H1 (cell line): ENCODE measurements around the gene CD34. TPM values are rescaled to one million over a fixed set of nuclear protein-coding genes. Genes with fewer than 3 reads are reported as not detected.

Experiments used
- BACH1 ChIP-seq: IDR thresholded peaks from 2 replicates; pipeline ENCODE4 v1.6.1; 2012; ENCODE audit warnings: low read length, improper control_type of control experiment
- FOSL1 ChIP-seq: IDR thresholded peaks from 2 replicates; pipeline ENCODE4 v1.6.1; 2011; ENCODE audit warnings: mild to moderate bottlenecking, low read depth, low read length, moderate library complexity; ENCODE audit not compliant: insufficient read depth
- RBBP5 ChIP-seq: IDR thresholded peaks from 2 replicates; pipeline ENCODE4 v1.7.1; 2012; ENCODE audit warnings: low read depth, mild to moderate bottlenecking, inconsistent platforms, low read length, moderate library complexity, borderline replicate concordance
- SP4 ChIP-seq: IDR thresholded peaks from 2 replicates; pipeline ENCODE4 v1.6.1; 2012; ENCODE audit warnings: low read length, inconsistent platforms
- TAF1 ChIP-seq: IDR thresholded peaks from 2 replicates; pipeline ENCODE4 v1.6.1; 2011; ENCODE audit warnings: mild to moderate bottlenecking, low read depth, low read length
- polyA plus RNA-seq, 7 experiments: library from polyadenylated mRNA; depleted of rRNA in 3 of 7; stranded (reverse) in 5 of 7; unstranded in 2 of 7; fragments of >200 nt in 5 of 7; fragments of 200-250 nt in 2 of 7; gene quantifications; 1 replicate in 5 of 7; 2 replicates in 1 of 7; 4 replicates in 1 of 7; pipeline versions ENCODE4 v1.2.1 to v1.2.3, GENCODE V29; 2011 to 2013; ENCODE audit warnings: missing spikeins in 2 of 7, mixed read lengths in 2 of 7
- total RNA-seq: library from RNA; stranded (reverse); fragmentation: NEBNext Ultra II Directional; extraction: Animal tissue kit (Norgen Biotek cat#: 25700); gene quantifications from 2 replicates; pipeline ENCODE4 v1.2.1, GENCODE V29; 2021
- TF ChIP-seq, protein P1 (sequence below): fragments of 300-600 bp; sonication (generic); IDR thresholded peaks from 2 replicates; pipeline ENCODE4 v1.7.1; 2012; ENCODE audit warnings: low read length, moderate library complexity, mild to moderate bottlenecking, inconsistent platforms; ENCODE audit not compliant: insufficient replicate concordance
- TF ChIP-seq, protein P2 (sequence below), 3 experiments: IDR thresholded peaks; 1 replicate in 2 of 3; 2 replicates in 1 of 3; pipeline versions ENCODE4 v1.5.1 to v1.6.1; 2011; ENCODE audit warnings: low read length in 3 of 3, mild to moderate bottlenecking in 3 of 3, inconsistent platforms in 2 of 3, low read depth in 1 of 3, moderate library complexity in 1 of 3; ENCODE audit not compliant: insufficient read depth in 1 of 3; ENCODE audit errors: control extremely low read depth in 1 of 3

Gene CD34
- total and polyA plus RNA-seq, 2 of the 8 experiments (the other 6 are each of a cell fraction or from before 2014, with no cell fraction given) = 0.39 to 0.54 TPM

DNA sequence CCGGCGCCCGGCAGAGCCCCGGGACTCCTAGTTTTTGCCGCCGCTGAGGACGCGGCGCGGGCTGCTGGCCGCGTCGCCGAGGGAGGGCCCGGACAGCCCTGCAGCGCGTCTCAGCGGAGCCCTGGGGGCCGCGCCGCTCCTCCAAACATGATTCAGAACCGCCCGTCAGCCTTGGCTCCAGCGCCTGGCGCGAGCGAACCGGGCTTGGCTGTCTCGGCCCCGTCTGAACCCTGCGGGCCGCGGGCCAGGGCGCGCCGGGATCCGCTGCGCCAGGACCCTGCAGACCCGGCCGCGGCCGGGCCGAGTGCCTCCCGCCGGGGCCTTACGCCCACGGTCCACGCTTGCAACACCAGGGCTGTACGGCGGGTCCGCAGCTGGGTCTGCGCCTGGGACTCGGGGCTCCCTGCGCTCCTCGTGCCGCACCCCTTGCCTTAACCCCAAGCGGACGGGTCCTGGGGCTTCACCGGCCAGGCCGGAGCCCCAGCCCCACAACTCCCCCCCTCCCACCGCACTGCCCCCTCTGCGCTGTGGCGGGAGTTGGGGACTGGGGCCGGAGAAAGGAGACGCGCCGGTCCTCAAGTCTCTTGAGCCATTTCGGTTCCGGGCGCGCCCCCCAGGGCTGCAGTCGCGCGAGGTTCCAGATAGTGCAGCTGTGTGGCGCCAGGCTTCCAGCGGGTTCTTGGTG lies 48.4 kb upstream of the CD34 start (continued):
- TF ChIP-seq, protein P1, sequence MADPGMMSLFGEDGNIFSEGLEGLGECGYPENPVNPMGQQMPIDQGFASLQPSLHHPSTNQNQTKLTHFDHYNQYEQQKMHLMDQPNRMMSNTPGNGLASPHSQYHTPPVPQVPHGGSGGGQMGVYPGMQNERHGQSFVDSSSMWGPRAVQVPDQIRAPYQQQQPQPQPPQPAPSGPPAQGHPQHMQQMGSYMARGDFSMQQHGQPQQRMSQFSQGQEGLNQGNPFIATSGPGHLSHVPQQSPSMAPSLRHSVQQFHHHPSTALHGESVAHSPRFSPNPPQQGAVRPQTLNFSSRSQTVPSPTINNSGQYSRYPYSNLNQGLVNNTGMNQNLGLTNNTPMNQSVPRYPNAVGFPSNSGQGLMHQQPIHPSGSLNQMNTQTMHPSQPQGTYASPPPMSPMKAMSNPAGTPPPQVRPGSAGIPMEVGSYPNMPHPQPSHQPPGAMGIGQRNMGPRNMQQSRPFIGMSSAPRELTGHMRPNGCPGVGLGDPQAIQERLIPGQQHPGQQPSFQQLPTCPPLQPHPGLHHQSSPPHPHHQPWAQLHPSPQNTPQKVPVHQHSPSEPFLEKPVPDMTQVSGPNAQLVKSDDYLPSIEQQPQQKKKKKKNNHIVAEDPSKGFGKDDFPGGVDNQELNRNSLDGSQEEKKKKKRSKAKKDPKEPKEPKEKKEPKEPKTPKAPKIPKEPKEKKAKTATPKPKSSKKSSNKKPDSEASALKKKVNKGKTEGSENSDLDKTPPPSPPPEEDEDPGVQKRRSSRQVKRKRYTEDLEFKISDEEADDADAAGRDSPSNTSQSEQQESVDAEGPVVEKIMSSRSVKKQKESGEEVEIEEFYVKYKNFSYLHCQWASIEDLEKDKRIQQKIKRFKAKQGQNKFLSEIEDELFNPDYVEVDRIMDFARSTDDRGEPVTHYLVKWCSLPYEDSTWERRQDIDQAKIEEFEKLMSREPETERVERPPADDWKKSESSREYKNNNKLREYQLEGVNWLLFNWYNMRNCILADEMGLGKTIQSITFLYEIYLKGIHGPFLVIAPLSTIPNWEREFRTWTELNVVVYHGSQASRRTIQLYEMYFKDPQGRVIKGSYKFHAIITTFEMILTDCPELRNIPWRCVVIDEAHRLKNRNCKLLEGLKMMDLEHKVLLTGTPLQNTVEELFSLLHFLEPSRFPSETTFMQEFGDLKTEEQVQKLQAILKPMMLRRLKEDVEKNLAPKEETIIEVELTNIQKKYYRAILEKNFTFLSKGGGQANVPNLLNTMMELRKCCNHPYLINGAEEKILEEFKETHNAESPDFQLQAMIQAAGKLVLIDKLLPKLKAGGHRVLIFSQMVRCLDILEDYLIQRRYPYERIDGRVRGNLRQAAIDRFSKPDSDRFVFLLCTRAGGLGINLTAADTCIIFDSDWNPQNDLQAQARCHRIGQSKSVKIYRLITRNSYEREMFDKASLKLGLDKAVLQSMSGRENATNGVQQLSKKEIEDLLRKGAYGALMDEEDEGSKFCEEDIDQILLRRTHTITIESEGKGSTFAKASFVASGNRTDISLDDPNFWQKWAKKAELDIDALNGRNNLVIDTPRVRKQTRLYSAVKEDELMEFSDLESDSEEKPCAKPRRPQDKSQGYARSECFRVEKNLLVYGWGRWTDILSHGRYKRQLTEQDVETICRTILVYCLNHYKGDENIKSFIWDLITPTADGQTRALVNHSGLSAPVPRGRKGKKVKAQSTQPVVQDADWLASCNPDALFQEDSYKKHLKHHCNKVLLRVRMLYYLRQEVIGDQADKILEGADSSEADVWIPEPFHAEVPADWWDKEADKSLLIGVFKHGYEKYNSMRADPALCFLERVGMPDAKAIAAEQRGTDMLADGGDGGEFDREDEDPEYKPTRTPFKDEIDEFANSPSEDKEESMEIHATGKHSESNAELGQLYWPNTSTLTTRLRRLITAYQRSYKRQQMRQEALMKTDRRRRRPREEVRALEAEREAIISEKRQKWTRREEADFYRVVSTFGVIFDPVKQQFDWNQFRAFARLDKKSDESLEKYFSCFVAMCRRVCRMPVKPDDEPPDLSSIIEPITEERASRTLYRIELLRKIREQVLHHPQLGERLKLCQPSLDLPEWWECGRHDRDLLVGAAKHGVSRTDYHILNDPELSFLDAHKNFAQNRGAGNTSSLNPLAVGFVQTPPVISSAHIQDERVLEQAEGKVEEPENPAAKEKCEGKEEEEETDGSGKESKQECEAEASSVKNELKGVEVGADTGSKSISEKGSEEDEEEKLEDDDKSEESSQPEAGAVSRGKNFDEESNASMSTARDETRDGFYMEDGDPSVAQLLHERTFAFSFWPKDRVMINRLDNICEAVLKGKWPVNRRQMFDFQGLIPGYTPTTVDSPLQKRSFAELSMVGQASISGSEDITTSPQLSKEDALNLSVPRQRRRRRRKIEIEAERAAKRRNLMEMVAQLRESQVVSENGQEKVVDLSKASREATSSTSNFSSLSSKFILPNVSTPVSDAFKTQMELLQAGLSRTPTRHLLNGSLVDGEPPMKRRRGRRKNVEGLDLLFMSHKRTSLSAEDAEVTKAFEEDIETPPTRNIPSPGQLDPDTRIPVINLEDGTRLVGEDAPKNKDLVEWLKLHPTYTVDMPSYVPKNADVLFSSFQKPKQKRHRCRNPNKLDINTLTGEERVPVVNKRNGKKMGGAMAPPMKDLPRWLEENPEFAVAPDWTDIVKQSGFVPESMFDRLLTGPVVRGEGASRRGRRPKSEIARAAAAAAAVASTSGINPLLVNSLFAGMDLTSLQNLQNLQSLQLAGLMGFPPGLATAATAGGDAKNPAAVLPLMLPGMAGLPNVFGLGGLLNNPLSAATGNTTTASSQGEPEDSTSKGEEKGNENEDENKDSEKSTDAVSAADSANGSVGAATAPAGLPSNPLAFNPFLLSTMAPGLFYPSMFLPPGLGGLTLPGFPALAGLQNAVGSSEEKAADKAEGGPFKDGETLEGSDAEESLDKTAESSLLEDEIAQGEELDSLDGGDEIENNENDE = peak; percentile 16
- TF ChIP-seq SP4 = no peak
- TF ChIP-seq BACH1 = 0 out of 2 replicates have a peak, but pooled peaks have one; percentile 9
- 0 out of 2 replicates have a peak, but pooled peaks have one; percentile 21 for TF ChIP-seq TAF1
- TF ChIP-seq, protein P2, sequence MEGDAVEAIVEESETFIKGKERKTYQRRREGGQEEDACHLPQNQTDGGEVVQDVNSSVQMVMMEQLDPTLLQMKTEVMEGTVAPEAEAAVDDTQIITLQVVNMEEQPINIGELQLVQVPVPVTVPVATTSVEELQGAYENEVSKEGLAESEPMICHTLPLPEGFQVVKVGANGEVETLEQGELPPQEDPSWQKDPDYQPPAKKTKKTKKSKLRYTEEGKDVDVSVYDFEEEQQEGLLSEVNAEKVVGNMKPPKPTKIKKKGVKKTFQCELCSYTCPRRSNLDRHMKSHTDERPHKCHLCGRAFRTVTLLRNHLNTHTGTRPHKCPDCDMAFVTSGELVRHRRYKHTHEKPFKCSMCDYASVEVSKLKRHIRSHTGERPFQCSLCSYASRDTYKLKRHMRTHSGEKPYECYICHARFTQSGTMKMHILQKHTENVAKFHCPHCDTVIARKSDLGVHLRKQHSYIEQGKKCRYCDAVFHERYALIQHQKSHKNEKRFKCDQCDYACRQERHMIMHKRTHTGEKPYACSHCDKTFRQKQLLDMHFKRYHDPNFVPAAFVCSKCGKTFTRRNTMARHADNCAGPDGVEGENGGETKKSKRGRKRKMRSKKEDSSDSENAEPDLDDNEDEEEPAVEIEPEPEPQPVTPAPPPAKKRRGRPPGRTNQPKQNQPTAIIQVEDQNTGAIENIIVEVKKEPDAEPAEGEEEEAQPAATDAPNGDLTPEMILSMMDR (IDR thresholded peaks at IDR 0.05; ENCODE audit: control extremely low read depth in 1 of 3, insufficient read depth in 1 of 3, low read depth in 1 of 3, low read length in 3 of 3) = 0 out of 4 replicates have a peak, but pooled peaks of 1 of the 3 experiments have one; percentile 1
- TF ChIP-seq FOSL1 = no peak
- peak; percentile 48; the same call in 1 of the 2 replicates for TF ChIP-seq RBBP5
